HepG2 (cell line): Measurements from ENCODE around the gene ZFP36. TPM values are rescaled to one million over a fixed set of nuclear protein-coding genes. Genes with fewer than 3 reads are reported as not detected.

Experiments used
- EHMT2 ChIP-seq: fragments of 200-600 bp; sonication (generic); IDR thresholded peaks from 2 replicates; pipeline ENCODE4 v1.7.0; 2017; ENCODE audit warnings: antibody characterized with exemption, low read depth, low read length, borderline replicate concordance
- KLF13 ChIP-seq: sonication (generic); formaldehyde crosslinking; IDR thresholded peaks from 2 replicates; pipeline ENCODE4 v1.4.0; 2020; ENCODE audit warnings: mild to moderate bottlenecking, missing genetic modification reagents
- MTA3 ChIP-seq: sonication (generic); formaldehyde crosslinking; IDR thresholded peaks from 2 replicates; pipeline ENCODE4 v1.4.0; 2020; ENCODE audit warnings: missing genetic modification reagents
- NBN ChIP-seq: fragments of 450-650 bp; conservative IDR thresholded peaks from 2 replicates; pipeline ENCODE4 v1.6.1; 2017
- RNF2 ChIP-seq: fragments of 450-650 bp; conservative IDR thresholded peaks from 2 replicates; pipeline ENCODE4 v1.6.1; 2016; ENCODE audit warnings: low read depth
- RXRA ChIP-seq: sonication (generic); formaldehyde crosslinking; IDR thresholded peaks from 2 replicates; pipeline ENCODE4 v1.5.1; 2020; ENCODE audit warnings: missing genetic modification reagents
- SMAD9 ChIP-seq: sonication (generic); formaldehyde crosslinking; IDR thresholded peaks from 2 replicates; pipeline ENCODE4 v1.5.1; 2020; ENCODE audit warnings: mild to moderate bottlenecking, missing genetic modification reagents
- TEAD2 ChIP-seq: sonication (generic); formaldehyde crosslinking; IDR thresholded peaks from 2 replicates; pipeline ENCODE4 v1.9.0; 2021; ENCODE audit warnings: missing genetic modification reagents
- YEATS2 ChIP-seq: sonication (generic); formaldehyde crosslinking; IDR thresholded peaks from 2 replicates; pipeline ENCODE4 v1.4.0; 2020; ENCODE audit warnings: missing genetic modification reagents, borderline replicate concordance
- ZFP62 ChIP-seq: sonication (generic); formaldehyde crosslinking; IDR thresholded peaks from 2 replicates; pipeline ENCODE4 v1.4.0; 2020; ENCODE audit warnings: missing genetic modification reagents
- ZMYM4 ChIP-seq: sonication (generic); formaldehyde crosslinking; IDR thresholded peaks from 2 replicates; pipeline ENCODE4 v1.8.1; 2023; ENCODE audit warnings: mild to moderate bottlenecking, missing genetic modification reagents
- ZNF34 ChIP-seq: sonication (generic); formaldehyde crosslinking; IDR thresholded peaks from 2 replicates; pipeline ENCODE4 v1.4.0; 2020; ENCODE audit warnings: mild to moderate bottlenecking, missing genetic modification reagents, borderline replicate concordance
- ZNF569 ChIP-seq: sonication (generic); formaldehyde crosslinking; IDR thresholded peaks from 2 replicates; pipeline ENCODE4 v1.5.0; 2020; ENCODE audit warnings: mild to moderate bottlenecking, missing genetic modification reagents, moderate library complexity, borderline replicate concordance
- ZNF782 ChIP-seq: sonication (generic); formaldehyde crosslinking; IDR thresholded peaks from 2 replicates; pipeline ENCODE4 v1.4.0; 2020; ENCODE audit warnings: missing genetic modification reagents, mild to moderate bottlenecking, borderline replicate concordance
- ZSCAN12 ChIP-seq: sonication (generic); formaldehyde crosslinking; IDR thresholded peaks from 2 replicates; pipeline ENCODE4 v1.9.0; 2021; ENCODE audit warnings: mild to moderate bottlenecking, missing genetic modification reagents
- polyA plus RNA-seq, 8 experiments: library from polyadenylated mRNA; depleted of rRNA in 3 of 8; stranded (reverse) in 7 of 8; unstranded in 1 of 8; fragments of >200 nt; fragmentation: Illumina TruSeq in 4 of 8; extraction: Trizol in 4 of 8; gene quantifications; 2 replicates each; pipeline versions ENCODE4 v1.2.1 to v1.2.3, GENCODE V29; 2011 to 2016; ENCODE audit warnings: low read depth in 4 of 8, missing spikeins in 1 of 8, mixed read lengths in 1 of 8; ENCODE audit not compliant: insufficient read depth in 1 of 8
- total RNA-seq, 5 experiments: library from RNA; depleted of rRNA; stranded (reverse); fragments of >200 nt; fragmentation: Illumina TruSeq; extraction: Trizol; gene quantifications; 2 replicates each; pipeline ENCODE4 v1.2.3, GENCODE V29; 2016; ENCODE audit warnings: low read depth in 1 of 5
- TF ChIP-seq, protein P1 (sequence below): sonication (generic); formaldehyde crosslinking; IDR thresholded peaks from 2 replicates; pipeline ENCODE4 v1.5.0; 2020; ENCODE audit warnings: mild to moderate bottlenecking, missing genetic modification reagents
- TF ChIP-seq, protein P2 (sequence below): sonication (generic); formaldehyde crosslinking; IDR thresholded peaks from 2 replicates; pipeline ENCODE4 v1.5.1; 2020; ENCODE audit warnings: mild to moderate bottlenecking, moderate library complexity, missing genetic modification reagents
- TF ChIP-seq, protein P3 (sequence below): sonication (generic); formaldehyde crosslinking; IDR thresholded peaks from 2 replicates; pipeline ENCODE4 v1.4.0; 2020; ENCODE audit warnings: missing genetic modification reagents; ENCODE audit errors: not compliant biosample characterization
- TF ChIP-seq, protein P4 (sequence below): sonication (generic); formaldehyde crosslinking; IDR thresholded peaks from 2 replicates; pipeline ENCODE4 v1.5.0; 2020; ENCODE audit warnings: mild to moderate bottlenecking, missing genetic modification reagents

Gene ZFP36
- total and polyA plus RNA-seq, 2 of the 13 experiments (the other 11 are each of a cell fraction or from before 2014, with no cell fraction given) = 1.4 to 1.7 TPM

DNA sequence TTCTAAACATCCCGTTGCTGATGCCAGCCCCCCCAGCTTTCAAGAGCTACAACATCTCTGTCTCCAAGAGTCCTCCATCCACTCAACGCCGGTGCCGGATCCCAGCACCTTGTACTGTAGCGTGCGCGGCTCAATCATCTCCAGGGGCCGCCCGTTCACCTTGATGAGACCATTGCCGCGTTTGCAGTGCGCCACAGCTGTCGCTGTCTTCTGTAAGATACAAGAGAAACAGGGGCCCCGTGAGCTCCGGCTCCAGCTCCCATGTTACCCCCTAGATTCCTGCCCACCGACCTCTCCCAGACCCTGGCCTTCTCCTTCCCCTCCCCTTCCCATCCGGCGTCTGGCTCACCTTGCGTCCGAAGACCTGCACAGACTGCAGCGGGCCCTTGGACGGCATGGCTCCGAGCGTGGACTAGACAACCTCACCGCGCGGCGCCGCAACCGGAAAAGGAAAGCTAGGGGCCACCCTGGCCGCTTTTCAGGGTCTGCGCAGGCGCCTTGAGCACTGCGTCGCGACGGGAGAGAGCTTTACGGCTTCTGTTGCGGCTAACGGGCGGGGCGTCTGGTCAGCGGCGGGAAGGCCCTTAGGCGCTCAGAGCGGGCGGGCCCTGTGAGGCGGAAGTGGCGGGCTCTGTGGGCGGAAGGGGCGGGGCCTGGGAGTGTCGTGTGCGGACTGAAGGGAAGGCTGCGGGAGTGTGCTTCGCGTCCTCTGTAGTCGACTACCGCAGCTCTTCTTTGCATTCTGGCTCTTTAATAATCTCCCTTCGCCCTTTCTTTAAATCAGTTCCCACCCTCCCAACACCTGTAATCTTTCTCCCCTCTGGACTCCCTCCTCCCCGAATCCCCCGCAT lies 29.1 kb downstream of the ZFP36 start, which contains the start of gene RPS16 (continued):
- TF ChIP-seq, protein P1, sequence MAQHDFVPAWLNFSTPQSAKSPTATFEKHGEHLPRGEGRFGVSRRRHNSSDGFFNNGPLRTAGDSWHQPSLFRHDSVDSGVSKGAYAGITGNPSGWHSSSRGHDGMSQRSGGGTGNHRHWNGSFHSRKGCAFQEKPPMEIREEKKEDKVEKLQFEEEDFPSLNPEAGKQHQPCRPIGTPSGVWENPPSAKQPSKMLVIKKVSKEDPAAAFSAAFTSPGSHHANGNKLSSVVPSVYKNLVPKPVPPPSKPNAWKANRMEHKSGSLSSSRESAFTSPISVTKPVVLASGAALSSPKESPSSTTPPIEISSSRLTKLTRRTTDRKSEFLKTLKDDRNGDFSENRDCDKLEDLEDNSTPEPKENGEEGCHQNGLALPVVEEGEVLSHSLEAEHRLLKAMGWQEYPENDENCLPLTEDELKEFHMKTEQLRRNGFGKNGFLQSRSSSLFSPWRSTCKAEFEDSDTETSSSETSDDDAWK (CRISPR knock-in tag) = no peak
- TF ChIP-seq EHMT2 (no peak), RXRA (CRISPR knock-in tag) (peak; percentile 68), KLF13 (CRISPR knock-in tag) (0 out of 2 replicates have a peak, but pooled peaks have one; percentile 44), TEAD2 (CRISPR knock-in tag) (no peak), ZNF34 (CRISPR knock-in tag) (peak; percentile 97), RNF2 (peak; percentile 62), SMAD9 (CRISPR knock-in tag) (no peak), ZNF782 (peak; percentile 86; the same call in 1 of the 2 replicates), ZFP62 (CRISPR knock-in tag) (no peak), YEATS2 (peak; percentile 100), ZNF569 (CRISPR knock-in tag) (no peak), ZSCAN12 (peak; percentile 75; the same call in 1 of the 2 replicates), MTA3 (no peak), ZMYM4 (peak; percentile 76; the same call in 1 of the 2 replicates), NBN (no peak)
- TF ChIP-seq, protein P2, sequence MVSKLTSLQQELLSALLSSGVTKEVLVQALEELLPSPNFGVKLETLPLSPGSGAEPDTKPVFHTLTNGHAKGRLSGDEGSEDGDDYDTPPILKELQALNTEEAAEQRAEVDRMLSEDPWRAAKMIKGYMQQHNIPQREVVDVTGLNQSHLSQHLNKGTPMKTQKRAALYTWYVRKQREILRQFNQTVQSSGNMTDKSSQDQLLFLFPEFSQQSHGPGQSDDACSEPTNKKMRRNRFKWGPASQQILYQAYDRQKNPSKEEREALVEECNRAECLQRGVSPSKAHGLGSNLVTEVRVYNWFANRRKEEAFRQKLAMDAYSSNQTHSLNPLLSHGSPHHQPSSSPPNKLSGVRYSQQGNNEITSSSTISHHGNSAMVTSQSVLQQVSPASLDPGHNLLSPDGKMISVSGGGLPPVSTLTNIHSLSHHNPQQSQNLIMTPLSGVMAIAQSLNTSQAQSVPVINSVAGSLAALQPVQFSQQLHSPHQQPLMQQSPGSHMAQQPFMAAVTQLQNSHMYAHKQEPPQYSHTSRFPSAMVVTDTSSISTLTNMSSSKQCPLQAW (CRISPR knock-in tag) = peak; percentile 96
- TF ChIP-seq, protein P3, sequence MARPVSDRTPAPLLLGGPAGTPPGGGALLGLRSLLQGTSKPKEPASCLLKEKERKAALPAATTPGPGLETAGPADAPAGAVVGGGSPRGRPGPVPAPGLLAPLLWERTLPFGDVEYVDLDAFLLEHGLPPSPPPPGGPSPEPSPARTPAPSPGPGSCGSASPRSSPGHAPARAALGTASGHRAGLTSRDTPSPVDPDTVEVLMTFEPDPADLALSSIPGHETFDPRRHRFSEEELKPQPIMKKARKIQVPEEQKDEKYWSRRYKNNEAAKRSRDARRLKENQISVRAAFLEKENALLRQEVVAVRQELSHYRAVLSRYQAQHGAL (CRISPR knock-in tag) = no peak
- TF ChIP-seq, protein P4, sequence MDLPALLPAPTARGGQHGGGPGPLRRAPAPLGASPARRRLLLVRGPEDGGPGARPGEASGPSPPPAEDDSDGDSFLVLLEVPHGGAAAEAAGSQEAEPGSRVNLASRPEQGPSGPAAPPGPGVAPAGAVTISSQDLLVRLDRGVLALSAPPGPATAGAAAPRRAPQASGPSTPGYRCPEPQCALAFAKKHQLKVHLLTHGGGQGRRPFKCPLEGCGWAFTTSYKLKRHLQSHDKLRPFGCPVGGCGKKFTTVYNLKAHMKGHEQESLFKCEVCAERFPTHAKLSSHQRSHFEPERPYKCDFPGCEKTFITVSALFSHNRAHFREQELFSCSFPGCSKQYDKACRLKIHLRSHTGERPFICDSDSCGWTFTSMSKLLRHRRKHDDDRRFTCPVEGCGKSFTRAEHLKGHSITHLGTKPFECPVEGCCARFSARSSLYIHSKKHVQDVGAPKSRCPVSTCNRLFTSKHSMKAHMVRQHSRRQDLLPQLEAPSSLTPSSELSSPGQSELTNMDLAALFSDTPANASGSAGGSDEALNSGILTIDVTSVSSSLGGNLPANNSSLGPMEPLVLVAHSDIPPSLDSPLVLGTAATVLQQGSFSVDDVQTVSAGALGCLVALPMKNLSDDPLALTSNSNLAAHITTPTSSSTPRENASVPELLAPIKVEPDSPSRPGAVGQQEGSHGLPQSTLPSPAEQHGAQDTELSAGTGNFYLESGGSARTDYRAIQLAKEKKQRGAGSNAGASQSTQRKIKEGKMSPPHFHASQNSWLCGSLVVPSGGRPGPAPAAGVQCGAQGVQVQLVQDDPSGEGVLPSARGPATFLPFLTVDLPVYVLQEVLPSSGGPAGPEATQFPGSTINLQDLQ (CRISPR knock-in tag) = peak; percentile 100
